Activated CD8-positive, alpha-beta memory T cell treated with anti-CD3 and anti-CD28 coated beads for 24 hours (primary cell): Measurements from ENCODE around the gene IFT43.

Experiments used
- DNase-seq: peaks from one replicate; pipeline ENCODE4 v3.0.0-alpha.2; 2020

The IFT43 gene

DNA sequence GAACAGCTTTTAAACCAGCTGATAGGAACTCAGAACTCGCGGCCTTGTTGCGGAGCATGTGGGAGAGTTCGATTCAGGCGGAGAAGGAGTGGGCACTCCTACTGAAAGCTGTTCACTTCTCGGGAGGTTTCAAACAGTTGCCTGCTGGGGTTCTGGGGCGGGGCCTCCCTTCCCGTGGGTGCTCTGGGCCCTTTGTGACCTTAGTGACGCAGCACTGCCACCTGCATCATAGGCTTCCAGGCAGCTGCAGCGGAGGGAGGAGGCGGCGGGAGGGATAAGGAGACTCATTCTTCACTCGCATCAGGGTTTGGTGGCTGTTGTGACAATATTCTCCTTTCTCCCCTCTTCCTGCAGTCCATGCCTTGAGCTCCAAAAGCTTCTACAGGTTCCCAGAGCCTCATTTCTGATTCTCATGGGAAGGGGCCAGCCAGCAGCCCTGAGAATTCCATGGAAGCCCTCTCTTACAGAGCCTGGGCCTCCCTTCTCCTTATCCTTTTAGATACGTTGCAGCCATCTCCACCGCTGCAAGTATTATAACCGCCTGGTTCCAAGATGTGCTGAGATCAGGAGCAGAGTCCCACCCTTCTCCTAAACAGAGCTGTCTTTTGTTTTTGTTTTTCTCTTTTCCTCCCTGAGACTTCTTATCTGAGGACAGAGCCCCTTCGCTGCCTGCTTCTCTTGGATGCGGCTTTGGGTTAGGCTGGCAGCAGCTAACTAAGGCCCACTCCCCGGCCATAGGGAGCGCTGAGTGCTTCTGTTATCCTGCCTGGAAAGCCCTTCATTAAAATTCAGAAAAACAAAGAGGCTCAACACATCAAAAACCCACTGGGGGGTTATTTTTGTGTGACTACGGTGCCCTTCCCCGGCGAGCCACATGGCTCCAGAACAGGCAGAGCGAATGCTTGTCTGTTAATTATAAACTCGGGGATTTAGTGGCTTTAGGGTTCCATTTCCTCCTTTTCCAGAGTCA is 98.5 kb downstream of the IFT43 start:
- DNase-seq: no peak

DNA sequence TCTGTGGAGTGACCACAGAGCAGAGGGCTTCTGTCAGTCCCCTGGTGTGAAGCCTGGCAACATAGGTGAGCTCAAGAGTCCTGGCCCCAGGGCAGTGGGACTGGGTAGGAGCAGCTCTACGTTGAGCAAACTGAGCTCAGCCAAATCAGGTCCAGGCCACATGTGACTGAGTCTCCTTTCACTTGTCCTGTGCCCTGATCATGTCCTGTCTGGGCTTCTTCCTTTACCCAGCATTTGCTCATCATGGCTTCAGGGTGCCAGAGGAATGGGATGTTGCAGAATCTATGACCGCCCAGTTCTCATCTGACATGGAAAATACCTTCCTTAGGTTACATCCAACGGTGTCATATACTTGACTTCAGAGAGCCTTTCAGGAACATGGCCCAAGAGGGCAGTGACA is 99.8 kb downstream of the IFT43 start:
- no peak for DNase-seq

DNA sequence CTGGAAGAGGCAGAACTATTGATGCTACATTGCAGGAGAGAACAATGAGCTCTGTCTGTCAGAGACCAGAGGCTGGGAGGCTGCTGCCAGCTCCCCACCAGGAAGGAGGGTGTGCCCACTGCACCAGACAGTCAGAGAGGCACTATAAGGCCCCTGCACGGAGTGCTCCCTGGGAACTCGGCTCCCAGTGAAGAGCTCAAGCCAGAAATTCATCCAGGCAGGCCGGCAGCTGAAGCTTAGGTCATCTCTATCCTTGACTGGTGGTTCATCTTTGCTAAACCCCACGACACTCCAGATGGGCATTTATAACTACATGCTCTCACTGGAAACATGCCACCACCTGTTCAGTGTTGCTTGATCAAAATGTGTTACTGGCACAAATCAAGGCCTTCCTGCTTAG is 101.1 kb downstream of the IFT43 start:
- DNase-seq: no peak

DNA sequence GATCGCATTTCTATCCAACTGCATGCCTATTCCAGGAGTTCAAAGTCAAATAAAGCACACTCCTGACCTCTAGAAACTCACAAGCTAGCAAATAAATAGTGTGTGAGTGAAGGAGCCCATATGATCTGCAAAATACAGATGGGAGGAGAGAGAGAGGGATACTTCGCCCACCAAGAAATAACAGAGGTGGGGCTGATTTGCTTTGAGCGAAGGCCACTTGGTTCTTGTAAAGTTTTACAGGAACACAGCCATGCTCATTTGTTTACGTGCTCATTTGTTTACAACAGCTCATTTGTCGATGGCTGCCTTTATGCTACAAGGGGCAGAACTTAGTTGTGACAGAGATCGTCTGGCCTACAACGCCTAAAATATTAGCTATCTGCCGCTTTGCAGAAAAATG is 102.8 kb downstream of the IFT43 start:
- no peak for DNase-seq

DNA sequence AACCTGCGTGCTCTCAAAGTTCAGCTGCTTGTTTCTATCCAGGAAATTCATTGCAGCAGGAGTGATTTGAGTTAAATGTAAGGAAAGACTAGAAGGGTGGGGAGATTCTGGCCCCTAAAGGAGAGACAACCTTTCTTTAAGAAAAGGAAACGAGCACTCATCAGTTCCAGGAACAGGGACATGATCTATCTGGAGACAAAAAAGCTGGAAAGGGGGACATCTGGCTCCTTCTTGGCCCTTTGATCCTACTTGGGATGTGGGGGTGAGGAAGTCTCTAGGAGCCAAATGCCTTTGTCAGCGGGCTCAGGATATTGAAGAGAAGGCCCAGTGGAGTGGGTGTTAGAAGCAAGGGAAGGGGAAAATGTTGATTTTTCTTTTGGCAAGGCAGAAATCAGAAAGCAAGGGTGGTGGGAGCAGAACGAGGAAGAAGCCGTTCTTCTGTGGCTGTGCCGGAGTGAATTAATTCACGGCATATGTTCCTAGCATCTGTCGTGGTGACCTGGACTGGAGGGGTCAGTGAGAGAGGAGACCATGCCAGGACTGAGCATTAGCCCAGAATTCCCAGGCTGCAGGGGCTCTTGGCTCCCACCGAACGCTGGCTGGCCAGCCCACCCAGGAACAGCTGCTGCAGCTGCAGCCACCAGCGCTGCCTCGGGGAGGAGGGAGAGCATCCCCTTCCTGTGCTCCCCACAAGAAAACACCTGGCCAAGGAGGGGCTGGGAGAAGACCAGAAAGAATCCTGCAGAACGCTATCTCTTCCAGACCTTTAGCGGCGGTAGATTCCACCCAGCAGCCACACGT is 103.4 kb downstream of the IFT43 start:
- no peak for DNase-seq

DNA sequence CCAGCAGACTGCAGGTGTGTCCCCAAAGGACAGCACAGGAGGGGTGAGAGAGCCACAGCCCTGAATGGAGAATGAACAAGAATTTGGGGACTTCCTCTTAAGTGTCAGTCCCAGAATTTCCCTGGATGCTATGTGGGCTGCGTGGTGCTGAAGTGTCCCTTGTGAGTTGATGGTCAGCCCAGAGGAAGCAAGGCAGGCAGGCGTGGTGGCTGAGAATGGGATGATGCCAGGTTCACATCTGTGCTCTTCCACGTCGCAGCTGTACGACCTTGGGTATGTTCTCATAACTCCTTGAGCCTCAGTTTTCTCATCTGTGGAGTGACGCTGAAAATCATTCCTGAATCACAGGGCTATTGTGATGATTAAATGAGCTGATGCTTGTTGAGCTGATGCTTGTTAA is 104.0 kb downstream of the IFT43 start:
- DNase-seq: no peak

DNA sequence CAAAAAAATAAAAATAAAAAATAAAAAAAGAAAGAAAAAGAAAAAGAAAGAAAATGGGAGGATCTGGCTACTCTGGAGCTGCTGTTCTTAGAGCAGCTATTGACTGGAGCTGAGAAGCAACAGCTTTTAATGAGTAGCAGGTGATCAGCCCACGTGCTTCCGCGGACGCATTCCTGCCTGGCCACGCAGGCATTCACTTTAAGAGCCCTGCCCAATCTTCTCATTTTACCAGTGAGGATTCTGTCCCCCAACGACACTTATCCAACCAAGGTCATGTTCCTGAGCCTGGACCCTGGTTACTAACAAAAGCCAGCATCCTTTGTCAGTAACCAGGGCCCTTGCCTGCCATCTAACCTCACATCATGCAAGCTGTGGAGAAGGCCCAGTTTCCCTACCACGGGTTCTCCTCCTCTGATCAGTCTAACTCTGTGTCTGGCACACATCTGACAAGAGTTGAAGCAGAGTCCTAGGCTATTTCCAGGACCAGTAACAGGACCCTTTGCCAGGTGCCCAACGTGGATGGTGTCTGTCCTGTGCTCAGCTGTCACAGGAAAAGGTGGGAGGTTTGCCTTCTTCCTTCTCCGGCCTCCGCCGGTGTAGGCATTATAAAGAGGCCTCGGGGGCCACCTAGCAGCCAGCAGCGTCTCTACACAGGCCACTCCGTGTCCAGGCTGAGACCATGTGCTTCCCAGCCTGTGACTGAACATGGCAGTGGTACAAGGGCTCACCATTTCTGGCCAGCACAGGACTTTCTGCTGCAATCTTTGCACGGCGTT is 105.2 kb downstream of the IFT43 start:
- DNase-seq: no peak

DNA sequence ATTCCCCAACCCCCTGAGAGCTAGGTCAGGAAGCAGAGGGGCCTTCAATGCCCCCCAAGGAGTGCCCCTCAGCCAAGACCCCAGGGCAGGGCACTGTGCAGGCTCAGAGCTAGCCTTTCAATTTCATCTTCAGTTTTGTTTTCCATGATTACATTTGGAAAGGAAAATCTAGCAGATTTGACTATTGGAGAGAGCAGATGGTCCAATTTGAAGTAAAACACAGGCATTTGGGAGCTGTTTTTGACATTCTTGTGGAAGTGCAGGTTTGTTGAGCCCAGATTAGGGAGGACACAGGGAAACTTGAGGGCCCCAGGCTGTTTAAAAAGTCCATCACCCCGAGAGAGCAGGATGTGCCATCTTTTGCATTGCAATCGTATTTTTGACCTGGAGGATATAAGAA is 107.5 kb downstream of the IFT43 start:
- no peak for DNase-seq

DNA sequence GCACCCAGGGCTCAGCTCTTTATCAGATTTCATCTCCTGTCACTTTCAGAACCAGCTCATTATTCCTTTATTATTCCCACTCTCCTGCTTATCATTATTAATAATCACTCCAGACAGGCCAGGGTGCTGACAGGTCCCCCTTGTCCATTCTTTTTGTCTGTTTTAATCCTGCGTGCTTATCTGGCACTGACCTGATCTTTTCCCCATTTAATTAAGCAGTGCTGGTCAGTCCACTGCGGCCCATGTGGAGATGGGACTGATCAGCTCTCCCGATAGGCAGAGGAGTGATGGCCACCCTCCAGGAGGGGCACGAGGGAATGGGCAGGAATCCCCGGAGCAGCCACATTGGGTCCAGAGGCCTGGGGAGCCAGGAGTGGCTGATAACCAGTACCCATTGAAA is 110.7 kb downstream of the IFT43 start:
- no peak for DNase-seq

DNA sequence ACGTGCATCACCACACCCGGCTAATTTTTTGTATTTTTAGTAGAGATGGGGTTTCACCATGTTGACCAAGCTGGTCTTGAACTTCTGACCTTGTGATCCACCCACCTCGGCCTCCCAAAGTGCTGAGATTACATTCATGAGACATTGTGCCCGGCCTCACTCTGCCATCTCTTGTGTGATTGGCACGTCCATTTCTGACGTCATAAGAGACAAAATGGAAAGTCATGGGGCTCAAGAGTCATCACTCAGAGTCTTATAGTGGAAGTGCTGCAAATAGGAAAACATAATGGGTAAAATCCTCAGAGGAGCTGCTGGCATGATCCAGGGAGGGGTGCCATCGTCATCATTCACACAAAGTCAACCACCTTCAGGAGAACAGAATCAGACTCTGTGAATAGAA is 112.0 kb downstream of the IFT43 start:
- no peak for DNase-seq

DNA sequence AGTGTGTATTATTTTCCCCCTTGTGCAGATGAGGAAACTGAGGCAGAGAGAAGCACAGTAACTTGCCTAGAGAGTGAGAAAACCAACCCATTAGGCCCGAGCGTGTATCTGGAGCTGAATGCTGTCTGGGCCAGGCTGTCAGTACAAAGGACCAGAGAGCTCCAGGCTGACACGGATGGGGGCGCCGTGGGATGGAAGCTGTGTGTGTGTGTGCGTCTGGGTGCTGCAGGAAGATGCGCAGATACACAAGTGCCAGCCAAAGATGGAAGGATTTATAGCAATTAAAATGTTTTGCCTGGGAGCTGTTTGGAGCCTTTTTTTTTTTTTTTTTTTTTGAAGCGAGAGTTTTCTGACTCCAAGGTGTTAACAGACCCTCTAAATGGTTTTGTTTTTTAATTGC is 112.5 kb downstream of the IFT43 start:
- DNase-seq: no peak

DNA sequence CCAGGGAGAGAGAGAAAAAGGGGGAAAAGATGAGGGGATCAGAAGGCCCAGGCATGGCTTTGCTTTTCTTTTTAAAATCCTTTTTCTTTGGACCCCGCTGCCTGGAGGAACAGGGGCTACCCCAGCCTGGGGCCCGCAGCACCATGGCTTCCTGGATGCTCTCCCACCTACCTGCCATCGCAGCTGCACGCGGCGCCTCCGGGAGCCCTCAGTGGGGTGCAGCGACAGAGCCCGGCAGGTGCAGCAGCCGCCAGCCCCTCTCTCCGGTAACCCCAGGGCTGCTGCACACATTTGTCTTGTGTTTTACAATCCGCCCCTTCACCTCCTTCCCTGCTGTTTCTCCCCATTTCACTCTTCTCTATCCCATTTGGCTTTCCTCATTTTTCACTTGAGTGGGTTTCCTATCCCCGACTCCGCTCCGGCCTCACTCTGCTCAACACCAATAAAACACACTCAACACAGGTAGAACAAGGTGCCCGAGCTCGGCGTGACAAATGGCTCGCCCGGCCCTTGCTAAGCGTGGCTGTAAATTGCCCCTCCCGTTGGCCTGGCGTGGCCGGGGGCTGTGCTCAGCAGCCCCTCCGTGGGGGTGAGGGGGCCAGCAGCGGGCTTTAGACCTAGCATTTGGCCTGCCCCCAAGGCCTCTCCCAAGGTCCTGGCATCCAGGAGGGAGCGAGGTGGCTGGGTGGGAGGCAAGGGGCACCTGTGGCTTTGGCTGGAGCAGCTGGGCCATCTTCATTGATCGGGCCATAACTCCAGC is 113.5 kb downstream of the IFT43 start:
- DNase-seq: no peak

DNA sequence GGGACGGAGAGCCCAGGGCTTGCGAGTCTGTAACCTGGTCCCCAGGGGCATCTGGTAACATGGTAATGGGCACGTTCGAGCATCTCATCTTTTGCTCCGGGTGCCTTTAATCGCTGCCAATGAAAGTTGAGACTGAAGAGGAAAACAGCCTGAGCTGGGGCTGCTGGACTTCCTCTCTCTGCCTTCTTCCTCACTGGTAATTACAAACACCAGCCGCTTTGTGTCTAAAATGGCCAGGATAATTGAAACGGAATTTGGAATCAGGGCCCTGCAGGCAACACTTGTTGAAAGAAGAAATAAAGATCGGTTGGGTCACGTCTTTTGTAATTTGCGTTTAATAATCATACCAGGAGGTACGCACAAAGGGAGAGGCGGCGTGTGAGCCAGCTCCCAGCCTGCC is 114.7 kb downstream of the IFT43 start:
- DNase-seq: no peak

DNA sequence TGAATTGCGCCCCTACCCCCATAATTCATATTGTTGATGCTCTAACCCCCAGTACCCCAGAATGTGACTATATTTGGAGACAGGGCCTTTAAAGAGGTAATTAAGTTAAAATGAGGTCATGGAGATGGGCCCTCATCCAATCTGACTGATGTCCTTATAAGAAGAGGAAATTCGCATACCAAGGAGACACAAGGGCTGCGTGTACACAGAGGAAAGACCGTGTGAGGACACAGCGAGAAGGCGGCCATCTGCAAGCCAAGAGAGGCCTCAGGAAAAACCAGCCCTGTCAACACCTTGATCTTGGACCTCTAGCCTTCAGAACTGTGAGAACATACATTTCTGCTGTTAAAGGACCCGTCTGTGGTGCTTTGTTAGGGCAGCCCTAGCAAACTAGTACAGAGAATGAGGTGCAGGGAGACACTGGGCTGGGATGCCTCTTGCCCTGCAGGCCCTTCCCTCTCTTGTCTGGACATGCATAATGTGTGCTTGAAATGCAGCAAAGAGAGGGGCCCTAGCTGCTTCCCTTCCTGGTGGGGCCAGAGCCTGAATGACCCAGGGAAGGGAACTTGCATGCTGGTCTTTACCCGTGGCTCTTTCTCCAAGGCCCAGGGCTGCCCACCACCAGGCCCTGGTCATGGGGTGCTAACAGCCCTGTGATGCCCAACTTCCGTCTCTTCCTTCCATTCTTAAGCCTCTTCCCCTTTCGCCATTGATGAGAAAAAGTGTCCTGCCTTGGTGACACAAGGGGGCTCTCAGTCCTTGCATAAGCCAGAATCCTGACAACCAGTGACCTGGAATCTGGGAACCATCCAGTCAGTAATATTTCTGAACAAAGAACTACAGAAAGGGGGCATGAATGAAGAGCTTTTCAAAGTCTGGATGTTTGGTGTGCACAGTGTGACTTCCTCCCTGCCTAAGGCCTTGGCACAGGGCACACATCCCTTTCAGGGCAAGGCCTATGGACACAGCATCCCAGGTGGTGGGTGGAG is 116.1 kb downstream of the IFT43 start:
- DNase-seq: no peak

DNA sequence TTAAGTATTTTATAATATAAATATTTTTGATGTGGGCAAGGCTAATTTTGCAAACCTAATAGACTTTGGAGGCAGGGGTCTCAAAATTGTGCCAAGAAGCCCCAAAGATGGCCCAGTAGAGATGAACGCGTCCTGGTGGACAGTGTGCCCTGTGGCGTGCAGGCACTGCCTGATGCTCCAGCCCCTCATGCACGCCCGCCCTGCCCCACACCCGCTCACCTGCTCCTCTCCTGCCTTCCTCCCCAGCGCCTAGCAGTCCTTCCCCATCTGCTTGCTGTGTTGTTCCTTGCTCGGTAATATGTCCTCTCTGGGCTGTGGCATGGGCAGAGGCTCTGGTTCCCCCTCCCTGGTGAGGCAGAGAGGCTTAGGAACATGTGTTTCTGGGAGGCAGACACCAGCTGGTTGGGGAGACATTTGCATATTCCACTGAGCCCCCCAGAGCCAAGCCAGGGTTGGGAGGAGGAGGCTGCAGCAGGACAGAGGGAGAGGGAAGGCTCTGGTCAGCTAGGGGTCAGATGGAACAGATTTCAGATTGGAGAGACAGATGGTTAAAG is 119.3 kb downstream of the IFT43 start:
- no peak for DNase-seq

DNA sequence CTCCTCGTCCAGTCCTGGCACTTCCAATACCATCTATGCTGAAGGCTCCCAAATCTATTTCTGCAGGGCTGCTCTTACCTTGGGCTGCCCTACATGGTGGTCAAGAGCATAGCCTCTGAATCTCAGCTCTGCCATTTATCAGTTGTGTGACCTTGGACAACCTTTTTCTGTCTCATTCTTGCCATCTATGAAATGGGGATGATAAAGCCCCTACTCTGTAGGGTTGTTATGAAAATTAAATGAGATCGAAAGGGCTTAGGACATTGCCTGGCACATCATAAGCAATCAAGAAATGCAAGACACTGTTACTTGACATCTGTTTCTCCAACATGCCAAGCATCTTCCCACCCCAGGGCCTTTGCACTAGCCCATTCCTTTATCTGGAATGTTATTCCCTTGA is 120.6 kb downstream of the IFT43 start:
- DNase-seq: no peak

DNA sequence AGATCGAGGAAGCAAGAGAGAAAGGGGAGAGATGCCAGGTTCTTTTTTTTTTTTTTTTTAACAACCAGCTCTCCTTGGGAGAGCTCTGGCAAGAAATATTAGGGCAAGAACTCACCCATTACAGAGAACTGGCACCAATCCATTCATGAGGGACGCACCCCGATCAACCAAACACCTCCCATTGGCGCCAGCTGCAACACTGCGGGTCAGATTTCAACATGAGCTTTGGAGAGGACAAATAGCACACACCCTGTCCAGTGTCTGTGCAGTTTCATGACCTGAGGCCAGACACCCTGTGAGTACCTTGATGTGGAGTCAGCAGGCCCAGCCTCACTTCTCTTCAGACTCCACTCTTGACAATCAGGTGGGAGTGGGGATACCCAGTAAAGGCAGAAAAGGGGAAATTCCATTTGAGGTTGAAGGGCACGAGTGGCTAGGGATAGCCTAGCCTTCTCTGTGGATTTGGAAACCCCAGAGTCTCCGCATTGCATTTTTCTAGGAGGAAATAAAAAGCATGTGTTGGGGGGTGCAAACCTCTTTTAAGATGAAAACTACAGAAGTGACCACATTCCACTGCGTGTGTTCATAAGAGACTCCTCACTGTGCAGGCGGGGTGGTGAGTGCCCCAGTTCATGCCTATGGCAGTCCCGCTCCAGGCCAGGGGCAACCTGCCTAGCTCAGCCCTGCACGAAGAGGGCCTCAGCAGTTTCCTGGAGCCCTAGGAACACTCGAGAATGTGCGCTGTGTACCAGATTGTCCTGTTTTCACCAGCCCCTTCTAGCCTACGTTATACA is 123.7 kb downstream of the IFT43 start:
- DNase-seq: no peak

DNA sequence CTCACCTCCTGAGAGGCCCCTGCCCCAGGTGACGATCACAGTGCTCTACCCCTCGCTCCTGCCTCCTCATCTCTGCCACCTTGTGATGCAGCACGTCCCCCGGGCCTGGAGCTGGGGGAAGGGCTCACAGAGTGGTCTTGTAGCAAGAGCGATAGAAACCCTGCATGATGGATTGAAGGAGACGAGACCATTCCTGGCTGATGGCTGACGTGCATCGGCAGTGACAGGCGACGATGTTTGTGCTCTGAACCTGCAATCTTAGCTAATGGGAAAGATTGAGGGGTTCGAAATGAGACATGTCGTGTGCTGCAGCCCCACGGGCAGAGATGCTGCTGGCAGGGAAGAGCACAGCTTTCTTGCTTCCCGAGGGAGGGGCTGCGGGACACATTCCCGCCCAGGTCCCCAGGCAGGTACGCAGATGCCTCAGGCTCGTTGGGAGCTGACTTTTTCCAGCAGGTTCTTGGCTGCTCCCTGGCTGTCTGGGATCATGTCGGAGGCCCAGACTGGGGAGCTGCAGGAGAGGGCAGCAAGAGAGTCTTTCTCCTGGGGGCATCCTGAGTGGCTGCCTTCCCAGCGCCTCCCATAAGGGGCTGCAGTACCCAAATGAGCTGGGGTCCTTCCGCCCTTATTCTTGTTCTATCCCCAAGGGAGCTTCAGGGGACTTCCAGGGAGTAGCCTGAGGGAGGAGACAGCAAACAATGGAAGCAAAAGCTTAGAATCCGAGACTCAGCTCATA is 127.5 kb downstream of the IFT43 start:
- no peak for DNase-seq

DNA sequence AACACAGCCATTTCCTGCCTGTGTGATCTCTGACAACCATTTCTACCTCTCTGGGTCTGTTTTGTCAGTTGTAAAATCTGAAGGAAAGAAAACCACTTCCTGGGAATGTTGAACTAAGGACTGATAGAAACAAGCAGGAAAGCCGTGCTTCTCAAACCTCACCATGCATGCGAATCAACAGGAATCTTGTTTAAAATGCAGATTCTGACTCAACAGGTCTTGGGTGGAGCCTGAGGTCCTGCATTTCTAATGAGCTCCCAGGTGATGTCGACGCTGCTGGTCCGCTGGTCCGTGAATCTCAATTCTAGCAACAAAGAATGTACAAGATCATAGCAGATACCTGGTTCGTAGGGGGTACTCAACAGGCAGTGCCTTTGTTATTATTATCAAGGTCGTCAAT is 128.1 kb downstream of the IFT43 start:
- DNase-seq: no peak
